ENCODE data around the gene SLC7A5. TPM values are rescaled to one million over a fixed set of nuclear protein-coding genes. Genes with fewer than 3 reads are reported as not detected.
A peak's percentile ranks its signal among the peaks of the same experiment; 100 is the strongest.
"Not testable (repeated sequence)": the region's sequence is repeated elsewhere in the genome, so short reads cannot be mapped to it uniquely, and the experiment has no call there.

Gene SLC7A5
- total RNA-seq, 4 donors from 2014 or later, result 2.7 to 7.0 (median 5.7) TPM

- 79% methylated on average over 5 of the region's 5 CpGs; no CpG with 5 or more reads in 1 of the 2 donors for WGBS, 2 donors (ENCODE audit: low coverage in 1 of 2)
- H3K9me3 ChIP-seq, result peaks cover 13 to 15% of the 10 kb centered on the region in 2 donors
- TF ChIP-seq POLR2AphosphoS5 (IDR thresholded peaks at IDR 0.05), result no peak
- no peak for TF ChIP-seq CTCF (IDR thresholded peaks at IDR 0.05)
- TF ChIP-seq POLR2A (IDR thresholded peaks at IDR 0.05), result no peak
- no peak for TF ChIP-seq EP300 (IDR thresholded peaks at IDR 0.05; ENCODE audit: low read depth)
- intact Hi-C loops (cut with DNase I; ENCODE audit: low total_unique reads), result no loop called here
- no peaks in the 10 kb centered on the region for H3K36me3 ChIP-seq
- no peak overlapping the region for H3K27ac ChIP-seq
- DNase-seq, result no peak
- H3K27me3 ChIP-seq, result no peaks in the 10 kb centered on the region
- H3K4me1 ChIP-seq, result no peaks in the 10 kb centered on the region
- no peak overlapping the region for H3K4me3 ChIP-seq
- in situ Hi-C loops (cut with MboI; ENCODE audit: low pct_ligation_motif_present in 1 of 4, low pct_unique_long_range_greater_than_20kb in 1 of 4, low sequenced_read_pairs in 3 of 4), result no loop called here
Observed at GRCh38 chr16:87815567-87815966, 53.7 kb downstream of the SLC7A5 start.

GRCh38 chr16:87812200-87812656 lies 57.1 kb downstream of the SLC7A5 start:
- H3K9me3 ChIP-seq, result peaks cover 1 to 3% of the 10 kb centered on the region in 2 donors
- H3K4me3 ChIP-seq, result no peak overlapping the region
- no peak for TF ChIP-seq CTCF (IDR thresholded peaks at IDR 0.05)
- no peak for TF ChIP-seq POLR2A (IDR thresholded peaks at IDR 0.05)
- no peak for TF ChIP-seq EP300 (IDR thresholded peaks at IDR 0.05; ENCODE audit: low read depth)
- no peak for TF ChIP-seq POLR2AphosphoS5 (IDR thresholded peaks at IDR 0.05)
- no peak overlapping the region for H3K27ac ChIP-seq
- no peaks in the 10 kb centered on the region for H3K27me3 ChIP-seq
- no peaks in the 10 kb centered on the region for H3K36me3 ChIP-seq
- H3K4me1 ChIP-seq, result peaks cover 0 to 3% (median 1%) of the 10 kb centered on the region in 4 donors
- 70 to 75% methylated on average over 6 to 10 of the region's 10 CpGs for WGBS, 2 donors (ENCODE audit: low coverage in 1 of 2)
- in situ Hi-C loops (cut with MboI; ENCODE audit: low pct_ligation_motif_present in 1 of 4, low pct_unique_long_range_greater_than_20kb in 1 of 4, low sequenced_read_pairs in 3 of 4) (no loop called here), intact Hi-C loops (cut with DNase I; ENCODE audit: low total_unique reads) (no loop called here)
- DNase-seq, result no peak

- intact Hi-C loops (cut with DNase I; ENCODE audit: low total_unique reads); DNase-seq: not testable (repeated sequence)
Observed at GRCh38 chr16:87811454-87811853, 57.9 kb downstream of the SLC7A5 start.

GRCh38 chr16:87809150-87809902 lies 60.0 kb downstream of the SLC7A5 start:
- H3K4me1 ChIP-seq, result peaks cover 9 to 17% (median 13%) of the 10 kb centered on the region in 4 donors
- H3K4me3 ChIP-seq, result no peak overlapping the region
- intact Hi-C loops (cut with DNase I; ENCODE audit: low total_unique reads), result no loop called here
- peak; percentile 13 for DNase-seq
- no peaks in the 10 kb centered on the region for H3K27me3 ChIP-seq
- in situ Hi-C loops (cut with MboI; ENCODE audit: low pct_ligation_motif_present in 1 of 4, low pct_unique_long_range_greater_than_20kb in 1 of 4, low sequenced_read_pairs in 3 of 4), result no loop called here
- H3K27ac ChIP-seq, result peak overlapping the region in 3 of 4 donors; percentile 14 to 68 (median 31)
- TF ChIP-seq POLR2A (IDR thresholded peaks at IDR 0.05) (no peak), CTCF (IDR thresholded peaks at IDR 0.05) (no peak), POLR2AphosphoS5 (IDR thresholded peaks at IDR 0.05) (no peak), EP300 (IDR thresholded peaks at IDR 0.05; ENCODE audit: low read depth) (no peak)
- H3K36me3 ChIP-seq, result no peaks in the 10 kb centered on the region
- 64 to 74% methylated on average over 8 to 15 of the region's 15 CpGs for WGBS, 2 donors (ENCODE audit: low coverage in 1 of 2)
- H3K9me3 ChIP-seq, result no peaks in the 10 kb centered on the region

More at GRCh38 chr16:87811454-87811853, 57.9 kb downstream of the SLC7A5 start:
- in situ Hi-C loops (cut with MboI; ENCODE audit: low pct_ligation_motif_present in 1 of 4, low pct_unique_long_range_greater_than_20kb in 1 of 4, low sequenced_read_pairs in 3 of 4); H3K4me3 ChIP-seq; H3K9me3 ChIP-seq; H3K36me3 ChIP-seq; H3K27me3 ChIP-seq: not testable (repeated sequence)
- Histone ChIP-seq H3K4me1 (peaks cover 4 to 10% (median 9%) of the 10 kb centered on the region in 4 donors), H3K27ac (peak overlapping the region in 1 of 4 donors; percentile 25)
- WGBS, 2 donors (ENCODE audit: low coverage in 1 of 2), result 57% methylated on average over 1 of the region's 1 CpG; no CpG with 5 or more reads in 1 of the 2 donors

All from transverse colon (tissue), 4 donors.